ENCODE data around the gene ZNF76.
A peak's percentile ranks its signal among the peaks of the same experiment; 100 is the strongest.

The ZNF76 gene

GRCh38 chr6:35299674-35300073 is 40.1 kb downstream of the ZNF76 start:
- Histone ChIP-seq H2AFZ (ENCODE audit: low read length) (no peak overlapping the region), H3K4me1 (ENCODE audit: low read length) (peaks cover 60% of the 10 kb centered on the region), H3K4me2 (ENCODE audit: low read depth, low read length) (peak overlapping the region; percentile 61), H3K27me3 (replicated peaks; ENCODE audit: insufficient read depth, low read length) (no peaks in the 10 kb centered on the region), H3K36me3 (replicated peaks; ENCODE audit: insufficient read depth, low read length) (no peaks in the 10 kb centered on the region), H3K9me2 (replicated peaks; ENCODE audit: insufficient read depth, low read length) (no peaks in the 10 kb centered on the region), H3F3A (ENCODE audit: insufficient read depth, low read length) (peaks cover 30% of the 10 kb centered on the region), H4K20me1 (ENCODE audit: insufficient read depth, low read length) (no peaks in the 10 kb centered on the region), H3K9ac (ENCODE audit: low read length) (peak overlapping the region; percentile 86; the same call in 1 of the 2 replicates), H3K9me3 (replicated peaks; ENCODE audit: insufficient read depth, low read length) (no peaks in the 10 kb centered on the region), H3K79me2 (ENCODE audit: low read length) (peaks cover 56% of the 10 kb centered on the region), H3K27ac (ENCODE audit: low read length) (peak overlapping the region; percentile 0; the same call in 1 of the 2 replicates), H3K4me3 (ENCODE audit: low read length) (no peak overlapping the region; the same call in 1 of the 2 replicates)
- TF ChIP-seq EZH2phosphoT487 (IDR thresholded peaks at IDR 0.05; ENCODE audit: low read length) (no peak), EZH2 (optimal IDR thresholded peaks at IDR 0.05; ENCODE audit: low read depth, low read length) (no peak), CTCF (IDR thresholded peaks at IDR 0.05; ENCODE audit: low read length) (no peak)
- no peak for DNase-seq

DNA sequence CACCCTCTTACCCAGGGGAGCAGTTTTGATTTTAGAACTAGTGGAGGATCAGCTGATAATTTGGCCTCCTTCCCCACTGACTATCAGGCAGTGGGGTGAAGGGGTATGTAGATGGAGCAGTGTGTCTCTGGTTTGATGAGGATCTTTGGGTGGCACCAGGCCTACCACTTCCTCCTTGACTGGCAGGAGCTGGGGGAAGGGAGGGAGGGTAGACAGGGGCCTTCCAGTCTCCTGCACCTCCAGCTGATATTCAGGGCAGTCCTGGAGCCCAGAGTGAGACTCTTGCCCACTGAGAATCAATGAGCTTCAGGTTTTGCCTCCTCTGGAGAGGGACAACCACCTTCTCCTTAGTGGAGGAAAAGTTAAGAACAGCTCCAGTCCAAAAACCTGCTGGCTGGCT is 41.3 kb downstream of the ZNF76 start:
- peak overlapping the region; percentile 61; the same call in 1 of the 2 replicates for H3K4me2 ChIP-seq (ENCODE audit: low read depth, low read length)

DNA sequence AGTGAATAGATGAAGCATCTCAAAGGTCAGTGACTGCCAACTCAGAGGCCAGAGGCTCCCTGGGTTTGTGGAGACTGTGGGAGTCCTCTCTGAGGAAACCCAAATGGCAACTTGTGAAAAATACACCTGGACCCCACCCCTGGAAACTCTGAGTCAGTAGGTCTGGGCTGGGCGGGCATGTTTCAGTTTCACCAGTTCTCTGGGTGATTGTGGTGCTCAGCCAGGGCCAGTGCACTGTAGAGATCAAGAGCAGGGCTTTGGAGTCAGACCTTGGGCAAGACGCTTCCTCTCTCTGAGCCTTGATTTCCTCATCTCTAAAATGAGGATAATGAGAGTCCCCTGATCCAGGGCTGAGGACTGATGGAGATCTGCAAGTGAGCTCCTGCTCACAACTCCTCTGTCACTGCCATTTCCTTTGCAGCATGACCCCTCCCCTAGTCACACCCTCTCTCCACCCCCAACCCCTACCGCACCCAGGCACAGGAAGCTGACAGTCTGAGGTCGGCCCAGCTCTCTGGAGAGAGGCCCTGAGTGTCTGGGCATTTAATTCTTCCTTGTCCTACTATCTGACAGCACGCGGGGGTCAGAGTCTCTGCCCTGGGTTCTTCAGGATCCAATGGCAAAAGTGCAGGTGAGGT is 43.2 kb downstream of the ZNF76 start:
- Histone ChIP-seq H3K4me3 (ENCODE audit: low read length) (peak overlapping the region; percentile 43), H3K9me2 (replicated peaks; ENCODE audit: insufficient read depth, low read length) (no peaks in the 10 kb centered on the region), H3F3A (ENCODE audit: insufficient read depth, low read length) (peaks cover 26% of the 10 kb centered on the region), H3K9ac (ENCODE audit: low read length) (peak overlapping the region; percentile 70), H3K4me1 (ENCODE audit: low read length) (peaks cover 54% of the 10 kb centered on the region), H3K27ac (ENCODE audit: low read length) (peak overlapping the region; percentile 93), H3K4me2 (ENCODE audit: low read depth, low read length) (peak overlapping the region; percentile 69), H3K36me3 (replicated peaks; ENCODE audit: insufficient read depth, low read length) (no peaks in the 10 kb centered on the region), H3K79me2 (ENCODE audit: low read length) (peaks cover 79% of the 10 kb centered on the region), H4K20me1 (ENCODE audit: insufficient read depth, low read length) (no peaks in the 10 kb centered on the region), H2AFZ (ENCODE audit: low read length) (0 out of 2 replicates have a peak overlapping the region, but pooled peaks have one; percentile 2), H3K27me3 (replicated peaks; ENCODE audit: insufficient read depth, low read length) (no peaks in the 10 kb centered on the region), H3K9me3 (replicated peaks; ENCODE audit: insufficient read depth, low read length) (no peaks in the 10 kb centered on the region)
- peak; percentile 94 for DNase-seq
- TF ChIP-seq CTCF (IDR thresholded peaks at IDR 0.05; ENCODE audit: low read length) (no peak), EZH2 (optimal IDR thresholded peaks at IDR 0.05; ENCODE audit: low read depth, low read length) (no peak), EZH2phosphoT487 (IDR thresholded peaks at IDR 0.05; ENCODE audit: low read length) (no peak)

More for the DNA sequence above, 41.3 kb downstream of the ZNF76 start:
- peak overlapping the region; percentile 93; the same call in 1 of the 2 replicates for H3K27ac ChIP-seq (ENCODE audit: low read length)
- no peak for DNase-seq
- H3K4me1 ChIP-seq (ENCODE audit: low read length), result peaks cover 62% of the 10 kb centered on the region
- no peaks in the 10 kb centered on the region for H3K36me3 ChIP-seq (replicated peaks; ENCODE audit: insufficient read depth, low read length)
- peaks cover 65% of the 10 kb centered on the region for H3K79me2 ChIP-seq (ENCODE audit: low read length)
- H3K9ac ChIP-seq (ENCODE audit: low read length), result no peak overlapping the region
- H2AFZ ChIP-seq (ENCODE audit: low read length), result no peak overlapping the region
- H3K9me3 ChIP-seq (replicated peaks; ENCODE audit: insufficient read depth, low read length), result no peaks in the 10 kb centered on the region
- H3K9me2 ChIP-seq (replicated peaks; ENCODE audit: insufficient read depth, low read length), result no peaks in the 10 kb centered on the region
- H3K27me3 ChIP-seq (replicated peaks; ENCODE audit: insufficient read depth, low read length), result no peaks in the 10 kb centered on the region
- H3F3A ChIP-seq (ENCODE audit: insufficient read depth, low read length), result peaks cover 30% of the 10 kb centered on the region
- H4K20me1 ChIP-seq (ENCODE audit: insufficient read depth, low read length), result no peaks in the 10 kb centered on the region
- H3K4me3 ChIP-seq (ENCODE audit: low read length), result no peak overlapping the region
- TF ChIP-seq CTCF (IDR thresholded peaks at IDR 0.05; ENCODE audit: low read length) (no peak), EZH2 (optimal IDR thresholded peaks at IDR 0.05; ENCODE audit: low read depth, low read length) (no peak), EZH2phosphoT487 (IDR thresholded peaks at IDR 0.05; ENCODE audit: low read length) (no peak)

All from MM.1S (cell line).